HL-60 (cell line): Measurements from ENCODE around the gene TPST1.

Experiments used
- CTCF ChIP-seq: IDR thresholded peaks from one replicate; pipeline ENCODE4 v1.5.1; 2011; ENCODE audit warnings: low read length, control low read depth, inconsistent platforms; ENCODE audit not compliant: insufficient read depth
- REST ChIP-seq: IDR thresholded peaks from 2 replicates; pipeline ENCODE4 v1.6.1; 2012; ENCODE audit warnings: low read depth; ENCODE audit not compliant: insufficient replicate concordance
- SPI1 ChIP-seq: IDR thresholded peaks from 2 replicates; pipeline ENCODE4 v1.6.1; 2012; ENCODE audit warnings: low read depth, mild to moderate bottlenecking, borderline replicate concordance

- TF ChIP-seq CTCF (no peak), REST (no peak), SPI1 (no peak)
Measured at GRCh38 chr7:66163186-66163610, 41.9 kb upstream of the TPST1 start.
